IPS-20b (cell line): ENCODE measurements around the gene SULT2A1.
"Not testable (repeated sequence)": the region's sequence is repeated elsewhere in the genome, so short reads cannot be mapped to it uniquely, and the experiment has no call there.

ENCODE experiments used
- H3K27ac ChIP-seq: one replicate; pipeline ENCODE4 v1.5.1; 2013; ENCODE audit warnings: low read length
- H3K27me3 ChIP-seq: 2 replicates; pipeline ENCODE4 v1.6.1; 2013; ENCODE audit warnings: mild to moderate bottlenecking, low read length, inconsistent platforms; ENCODE audit not compliant: insufficient read depth
- H3K36me3 ChIP-seq: 2 replicates; pipeline ENCODE4 v1.6.1; 2013; ENCODE audit warnings: low read depth, mild to moderate bottlenecking, inconsistent platforms, low read length, moderate library complexity; ENCODE audit not compliant: insufficient read depth
- H3K4me1 ChIP-seq: 2 replicates; pipeline ENCODE4 v1.6.1; 2013; ENCODE audit warnings: mild to moderate bottlenecking, control low read depth, inconsistent platforms, low read length, moderate library complexity; ENCODE audit not compliant: insufficient read depth
- H3K4me3 ChIP-seq: 2 replicates; pipeline ENCODE4 v1.5.1; 2013; ENCODE audit warnings: mild to moderate bottlenecking, low read length, inconsistent platforms
- H3K9ac ChIP-seq: 2 replicates; pipeline ENCODE4 v1.6.1; 2013; ENCODE audit warnings: low read depth, mild to moderate bottlenecking, inconsistent platforms, low read length, moderate library complexity
- H3K9me3 ChIP-seq: 2 replicates; pipeline ENCODE4 v1.6.1; 2013; ENCODE audit warnings: mild to moderate bottlenecking, low read depth, low read length, inconsistent platforms; ENCODE audit not compliant: insufficient read depth

SULT2A1 gene, protein sequence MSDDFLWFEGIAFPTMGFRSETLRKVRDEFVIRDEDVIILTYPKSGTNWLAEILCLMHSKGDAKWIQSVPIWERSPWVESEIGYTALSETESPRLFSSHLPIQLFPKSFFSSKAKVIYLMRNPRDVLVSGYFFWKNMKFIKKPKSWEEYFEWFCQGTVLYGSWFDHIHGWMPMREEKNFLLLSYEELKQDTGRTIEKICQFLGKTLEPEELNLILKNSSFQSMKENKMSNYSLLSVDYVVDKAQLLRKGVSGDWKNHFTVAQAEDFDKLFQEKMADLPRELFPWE

DNA sequence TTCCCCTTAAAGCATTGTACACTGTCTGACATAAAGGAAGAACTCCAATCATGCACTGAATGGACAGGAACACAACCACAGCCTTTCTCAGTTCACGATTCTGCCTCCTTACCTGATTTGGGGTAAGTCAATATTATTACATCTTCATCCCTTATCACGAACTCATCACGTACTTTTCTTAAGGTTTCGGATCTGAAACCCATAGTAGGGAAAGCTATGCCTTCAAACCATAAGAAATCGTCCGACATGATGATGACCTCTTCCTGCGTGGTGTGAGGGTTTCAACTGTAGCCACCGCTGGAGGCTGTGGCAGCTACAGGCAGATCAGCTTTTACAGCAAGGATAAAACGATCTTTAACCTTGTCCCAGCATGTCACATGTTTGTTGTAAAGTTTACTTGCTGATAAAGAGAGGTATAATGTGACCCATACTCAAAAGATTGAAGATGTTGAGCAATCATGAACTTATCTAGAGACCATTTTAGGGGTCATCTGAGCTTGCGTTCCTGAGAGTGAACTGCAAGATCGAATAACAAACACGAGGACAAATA, at the start of gene SULT2A1:
SULT2A1 (minus strand) TSS at position 306 of the 550 bp plus-strand sequence; CDS start at position 248, 58 bp downstream.
- Histone ChIP-seq H3K27ac (no peak within 1 kb of the TSS), H3K4me3 (no peak within 1 kb of the TSS), H3K9me3 (no peaks in the 10 kb centered on the region), H3K9ac (no peak within 1 kb of the TSS), H3K4me1 (no peaks in the 10 kb centered on the region), H3K27me3 (no peaks in the 10 kb centered on the region), H3K36me3 (no peaks in the 10 kb centered on the region)

GRCh38 chr19:47928581-47928980, 42.5 kb upstream of the SULT2A1 start:
- not testable (repeated sequence) for H3K9me3 ChIP-seq, H3K27ac ChIP-seq, H3K27me3 ChIP-seq, H3K36me3 ChIP-seq, H3K9ac ChIP-seq, H3K4me3 ChIP-seq, H3K4me1 ChIP-seq

- not testable (repeated sequence) for H3K9me3 ChIP-seq, H3K4me1 ChIP-seq, H3K27ac ChIP-seq, H3K27me3 ChIP-seq, H3K36me3 ChIP-seq, H3K9ac ChIP-seq, H3K4me3 ChIP-seq
Measured at GRCh38 chr19:47920107-47920506, 34.0 kb upstream of the SULT2A1 start.

GRCh38 chr19:47910191-47910590, 24.1 kb upstream of the SULT2A1 start:
- H3K4me3 ChIP-seq, H3K27ac ChIP-seq, H3K4me1 ChIP-seq, H3K36me3 ChIP-seq, H3K27me3 ChIP-seq, H3K9ac ChIP-seq, H3K9me3 ChIP-seq: not testable (repeated sequence)

DNA sequence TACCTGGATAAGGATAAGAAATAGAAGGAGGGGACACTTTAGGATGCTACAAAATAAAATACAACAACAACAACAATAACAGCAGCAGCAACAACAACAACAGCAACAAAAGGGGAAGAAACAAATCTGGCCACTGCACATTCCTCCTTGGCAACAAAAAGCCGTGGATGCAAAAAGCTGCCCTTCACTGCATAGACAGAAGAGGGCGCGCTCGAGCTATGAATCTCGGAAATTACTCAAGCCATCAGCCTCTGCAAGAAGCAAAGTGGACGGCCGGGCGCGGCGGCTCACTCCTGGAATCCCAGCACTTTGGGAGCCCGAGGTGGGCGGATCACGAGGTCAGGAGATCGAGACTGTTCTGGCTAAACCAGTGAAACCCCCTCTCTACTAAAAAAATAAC, 23.2 kb upstream of the SULT2A1 start:
- not testable (repeated sequence) for H3K27ac ChIP-seq, H3K27me3 ChIP-seq, H3K9me3 ChIP-seq, H3K4me3 ChIP-seq, H3K36me3 ChIP-seq, H3K4me1 ChIP-seq, H3K9ac ChIP-seq

- Histone ChIP-seq H3K9me3 (no peaks in the 10 kb centered on the region), H3K9ac (no peak overlapping the region), H3K36me3 (no peaks in the 10 kb centered on the region), H3K4me3 (no peak overlapping the region), H3K27ac (no peak overlapping the region), H3K4me1 (no peaks in the 10 kb centered on the region; the same call in 1 of the 2 replicates), H3K27me3 (no peaks in the 10 kb centered on the region)
Measured at GRCh38 chr19:47901370-47901769, 15.3 kb upstream of the SULT2A1 start.

GRCh38 chr19:47899335-47899734, 13.2 kb upstream of the SULT2A1 start:
- H3K4me1 ChIP-seq, result no peaks in the 10 kb centered on the region; the same call in 1 of the 2 replicates
- no peak overlapping the region for H3K27ac ChIP-seq
- no peaks in the 10 kb centered on the region for H3K36me3 ChIP-seq
- no peak overlapping the region for H3K9ac ChIP-seq
- no peaks in the 10 kb centered on the region for H3K27me3 ChIP-seq
- H3K9me3 ChIP-seq, result no peaks in the 10 kb centered on the region
- no peak overlapping the region for H3K4me3 ChIP-seq

GRCh38 chr19:47897861-47898260, 11.7 kb upstream of the SULT2A1 start:
- Histone ChIP-seq H3K4me1 (no peaks in the 10 kb centered on the region; the same call in 1 of the 2 replicates), H3K4me3 (no peak overlapping the region)

GRCh38 chr19:47896773-47897172, 10.7 kb upstream of the SULT2A1 start:
- H3K9me3 ChIP-seq, result peaks cover 4% of the 10 kb centered on the region; the same call in 1 of the 2 replicates
- no peak overlapping the region for H3K9ac ChIP-seq
- H3K27ac ChIP-seq, result no peak overlapping the region
- H3K4me3 ChIP-seq, result no peak overlapping the region
- no peaks in the 10 kb centered on the region for H3K36me3 ChIP-seq
- no peaks in the 10 kb centered on the region; the same call in 1 of the 2 replicates for H3K4me1 ChIP-seq
- H3K27me3 ChIP-seq, result no peaks in the 10 kb centered on the region

More at GRCh38 chr19:47897861-47898260, 11.7 kb upstream of the SULT2A1 start:
- Histone ChIP-seq H3K9me3 (no peaks in the 10 kb centered on the region), H3K27me3 (no peaks in the 10 kb centered on the region), H3K9ac (no peak overlapping the region), H3K27ac (no peak overlapping the region), H3K36me3 (no peaks in the 10 kb centered on the region)

GRCh38 chr19:47896019-47896418, 9.9 kb upstream of the SULT2A1 start:
- Histone ChIP-seq H3K4me3 (no peak overlapping the region), H3K9me3 (peaks cover 4% of the 10 kb centered on the region; the same call in 1 of the 2 replicates), H3K36me3 (no peaks in the 10 kb centered on the region), H3K27me3 (no peaks in the 10 kb centered on the region), H3K27ac (no peak overlapping the region), H3K4me1 (no peaks in the 10 kb centered on the region; the same call in 1 of the 2 replicates), H3K9ac (no peak overlapping the region)

DNA sequence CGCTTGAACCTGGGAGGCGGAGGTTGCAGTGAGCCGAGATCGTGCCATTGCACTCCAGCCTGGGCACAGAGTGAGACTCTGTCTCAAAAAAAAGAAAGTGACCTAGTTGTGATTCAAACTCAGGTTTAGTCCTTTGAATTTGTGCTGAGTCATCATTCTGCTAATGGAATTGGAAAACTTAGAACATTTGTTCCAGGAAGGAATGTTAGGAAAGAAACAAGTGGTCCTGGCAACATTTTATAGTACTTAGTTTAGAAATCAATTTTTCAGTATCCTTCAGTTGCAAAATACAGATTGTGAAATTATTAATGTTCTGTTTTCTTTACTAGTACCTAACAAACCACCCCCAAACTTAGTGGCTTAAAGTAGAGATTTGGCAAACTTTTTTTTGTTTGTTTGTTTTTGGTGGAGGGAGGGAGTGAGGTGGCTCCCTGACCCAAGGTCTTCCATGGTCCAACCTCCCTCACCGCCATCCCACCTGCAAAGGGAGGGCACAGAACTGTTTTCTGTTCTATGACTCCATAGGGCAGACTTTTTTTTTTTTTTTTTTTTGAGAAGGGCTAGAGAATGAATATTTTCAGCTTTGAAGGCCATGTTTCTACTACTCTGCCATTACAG, 9.2 kb upstream of the SULT2A1 start:
- Histone ChIP-seq H3K36me3 (no peaks in the 10 kb centered on the region), H3K27ac (no peak overlapping the region), H3K9me3 (peaks cover 4% of the 10 kb centered on the region; the same call in 1 of the 2 replicates), H3K4me3 (no peak overlapping the region), H3K4me1 (no peaks in the 10 kb centered on the region; the same call in 1 of the 2 replicates), H3K27me3 (no peaks in the 10 kb centered on the region), H3K9ac (no peak overlapping the region)
